Hematopoietic multipotent progenitor cell treated with erythropoietin and hydrocortisone succinate and interleukin-3 and kit ligand, for 4 days (in vitro differentiated cells): ENCODE measurements around the gene ADPRM.
"Not testable (repeated sequence)": the region's sequence is repeated elsewhere in the genome, so short reads cannot be mapped to it uniquely, and the experiment has no call there.

Experiments used
- DNase-seq: peaks from one replicate; pipeline ENCODE4 v3.0.0-alpha.2; 2015

Gene ADPRM

GRCh38 chr17:10702574-10702973 lies 5.2 kb downstream of the ADPRM start:
- DNase-seq, result peak; percentile 51

DNA sequence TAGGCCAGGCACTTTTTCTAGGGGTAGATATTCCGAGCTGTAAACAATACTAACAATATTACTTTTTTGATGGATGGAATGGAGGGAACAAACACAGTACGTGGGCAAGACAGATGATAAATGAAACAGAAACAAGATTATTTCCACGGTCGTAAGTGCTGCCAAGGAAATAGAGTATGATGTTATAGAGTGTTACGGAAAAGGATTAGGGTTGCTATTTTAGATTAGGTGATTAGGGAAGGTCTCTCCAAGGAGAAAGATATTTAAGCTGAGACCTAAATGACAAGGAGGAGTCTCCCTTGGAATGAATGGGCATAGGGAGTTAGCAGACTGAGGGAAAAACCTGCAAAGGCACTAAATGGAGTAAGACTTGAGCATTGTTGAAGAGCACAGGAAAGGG lies 8.3 kb downstream of the ADPRM start:
- DNase-seq, result no peak

DNA sequence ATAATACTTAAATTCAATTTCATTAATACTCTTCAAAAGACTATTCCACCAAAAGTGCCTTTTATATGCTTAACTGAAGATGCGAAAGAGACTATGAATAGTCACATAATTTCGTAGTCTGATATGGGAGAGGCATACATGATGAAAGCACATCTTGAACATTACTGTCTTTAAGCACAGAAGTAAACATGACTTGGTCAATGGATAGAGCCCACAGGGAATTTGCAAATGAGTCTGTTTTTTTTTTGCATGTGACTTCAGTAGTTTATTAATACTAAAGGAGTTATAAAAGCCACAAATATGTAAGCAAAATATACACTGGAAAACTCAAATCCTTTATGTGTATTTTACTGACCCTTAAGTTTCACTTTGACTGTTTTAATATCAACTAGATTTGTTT lies 15.9 kb downstream of the ADPRM start:
- no peak for DNase-seq

- peak; percentile 44 for DNase-seq
Measured at GRCh38 chr17:10716218-10716617, 18.8 kb downstream of the ADPRM start.

GRCh38 chr17:10718547-10718946 lies 21.2 kb downstream of the ADPRM start:
- DNase-seq, result no peak

DNA sequence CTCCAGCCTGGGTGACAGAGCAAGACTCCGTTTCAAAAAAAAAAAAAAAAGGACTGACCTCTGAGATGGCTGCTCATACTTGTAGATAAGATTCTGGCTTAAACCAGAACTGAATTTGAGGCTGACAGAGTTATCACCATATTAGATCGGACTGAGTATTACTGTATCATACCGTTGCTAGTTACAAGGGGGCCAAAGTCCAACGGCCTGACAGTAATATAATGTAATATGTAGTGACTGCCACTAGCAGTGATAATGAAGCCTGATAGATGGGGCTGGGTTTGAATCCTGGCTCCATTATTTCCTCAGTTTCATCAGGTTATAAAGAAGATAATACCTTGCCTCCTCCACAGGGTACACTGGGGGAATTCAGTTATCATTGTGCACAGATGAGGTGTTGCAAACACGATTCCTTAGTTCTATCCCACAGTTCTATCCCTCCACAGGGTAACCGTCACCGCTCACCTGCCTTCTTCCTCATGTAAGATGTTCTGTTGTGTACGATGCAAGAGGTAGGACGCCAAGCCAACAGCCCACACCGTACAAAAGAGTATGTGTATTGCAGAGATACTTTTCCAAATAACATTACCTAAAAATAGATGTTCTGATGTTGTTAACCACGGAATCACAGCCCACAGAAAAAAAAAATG lies 27.3 kb downstream of the ADPRM start:
- DNase-seq, result no peak

GRCh38 chr17:10725262-10725661 lies 27.9 kb downstream of the ADPRM start:
- no peak for DNase-seq

- no peak for DNase-seq
Measured at GRCh38 chr17:10726196-10726595, 28.8 kb downstream of the ADPRM start.

GRCh38 chr17:10727192-10727591 lies 29.8 kb downstream of the ADPRM start:
- DNase-seq, result no peak

DNA sequence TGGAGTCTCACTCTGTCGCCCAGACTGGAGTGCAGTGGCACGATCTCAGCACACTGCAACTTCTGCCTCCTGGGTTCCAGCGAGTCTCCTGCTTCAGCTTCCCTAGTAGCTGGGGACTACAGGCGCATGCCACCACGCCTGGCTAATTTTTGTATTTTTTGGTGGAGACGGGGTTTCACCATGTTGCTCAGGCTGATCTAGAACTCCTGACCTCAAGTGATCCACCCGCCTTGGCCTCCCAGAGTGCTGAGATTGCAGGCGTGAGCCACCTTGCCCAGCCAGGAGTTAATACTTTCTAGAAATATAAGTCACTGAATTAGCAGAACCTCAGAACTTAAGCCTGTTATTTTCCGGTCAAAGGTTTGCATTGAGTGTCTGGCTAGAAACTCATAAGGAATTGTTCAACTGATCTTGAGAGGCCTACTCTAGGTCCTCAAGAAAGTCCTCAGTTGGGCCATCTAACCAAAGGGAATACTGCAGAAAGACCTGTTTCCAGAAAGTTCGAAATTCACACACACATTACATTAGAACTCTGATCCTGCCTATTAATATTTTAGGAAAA lies 31.0 kb downstream of the ADPRM start:
- DNase-seq, result no peak

DNA sequence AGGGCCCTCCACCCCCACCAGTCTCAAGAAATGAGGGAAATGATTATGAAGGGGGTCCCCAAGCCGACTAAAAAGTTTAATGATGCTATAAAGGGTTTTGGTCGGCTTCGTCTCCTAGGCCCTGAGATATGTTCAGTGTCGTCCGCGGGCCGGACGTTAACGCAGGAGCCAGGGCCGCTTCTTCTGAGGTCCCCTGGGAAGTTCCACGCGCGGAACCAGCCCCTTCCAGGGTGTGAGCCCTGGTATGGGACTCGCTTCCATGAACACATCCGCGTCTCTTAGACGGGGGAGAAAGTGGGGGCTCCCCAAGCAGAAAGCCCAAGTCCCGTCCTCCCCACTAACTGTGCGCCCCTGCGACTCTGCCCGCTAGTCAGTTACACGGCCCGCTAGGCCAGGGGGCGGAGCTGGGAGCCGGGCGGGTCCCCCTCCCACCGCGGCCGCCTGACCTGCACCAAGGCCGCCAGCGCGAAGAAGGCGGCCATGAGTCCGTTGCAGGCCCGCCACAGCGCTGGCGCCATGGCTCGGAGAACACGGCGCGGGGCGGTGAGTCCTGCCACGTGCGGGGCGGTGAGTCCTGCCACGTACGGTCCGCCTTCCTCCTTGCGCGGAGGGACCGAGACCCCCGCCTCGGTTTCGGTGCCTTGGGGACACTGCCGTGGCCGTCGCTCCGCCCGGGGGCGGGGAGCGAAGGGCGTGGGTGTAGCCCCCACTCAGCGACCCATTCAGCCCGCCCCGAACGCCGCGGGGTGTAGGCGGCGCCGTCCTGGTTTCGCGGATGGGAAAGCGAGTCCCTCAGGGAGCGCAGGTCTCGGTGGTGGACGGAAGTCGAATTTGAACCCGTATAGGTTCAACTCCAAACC lies 32.2 kb downstream of the ADPRM start, which contains the start of gene TMEM220:
TMEM220 (minus strand) TSS at position 690 of the 860 bp plus-strand sequence; CDS start at position 518, 172 bp downstream.
- DNase-seq, result peak; percentile 89

GRCh38 chr17:10730247-10730646 lies 32.9 kb downstream of the ADPRM start:
- peak; percentile 28 for DNase-seq

- DNase-seq, result peak; percentile 38
Measured at GRCh38 chr17:10731408-10731879, 34.0 kb downstream of the ADPRM start.

- DNase-seq, result not testable (repeated sequence)
Measured at GRCh38 chr17:10732121-10732520, 34.7 kb downstream of the ADPRM start.

DNA sequence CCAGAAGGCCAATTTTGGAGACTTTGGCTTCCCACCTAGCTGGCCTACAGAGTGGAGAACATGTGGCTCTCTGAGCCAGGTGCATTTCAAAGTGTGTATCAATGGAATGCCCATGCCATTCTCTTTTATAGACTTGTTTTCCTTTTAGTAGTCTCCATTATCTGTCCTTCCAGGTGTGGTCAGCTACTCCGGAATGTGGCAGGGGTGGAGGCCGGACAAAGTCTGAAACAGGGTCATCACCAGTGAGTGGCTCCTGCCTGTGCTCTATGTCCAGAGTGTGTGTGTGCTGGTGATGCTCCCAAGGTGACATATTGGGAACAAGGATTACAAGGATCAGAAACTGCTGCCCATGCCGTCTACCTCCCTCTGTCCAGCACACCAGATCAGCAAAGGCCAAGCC lies 36.3 kb downstream of the ADPRM start:
- DNase-seq, result no peak

GRCh38 chr17:10735251-10735650 lies 37.9 kb downstream of the ADPRM start:
- no peak for DNase-seq

GRCh38 chr17:10735821-10736220 lies 38.4 kb downstream of the ADPRM start:
- DNase-seq, result no peak

DNA sequence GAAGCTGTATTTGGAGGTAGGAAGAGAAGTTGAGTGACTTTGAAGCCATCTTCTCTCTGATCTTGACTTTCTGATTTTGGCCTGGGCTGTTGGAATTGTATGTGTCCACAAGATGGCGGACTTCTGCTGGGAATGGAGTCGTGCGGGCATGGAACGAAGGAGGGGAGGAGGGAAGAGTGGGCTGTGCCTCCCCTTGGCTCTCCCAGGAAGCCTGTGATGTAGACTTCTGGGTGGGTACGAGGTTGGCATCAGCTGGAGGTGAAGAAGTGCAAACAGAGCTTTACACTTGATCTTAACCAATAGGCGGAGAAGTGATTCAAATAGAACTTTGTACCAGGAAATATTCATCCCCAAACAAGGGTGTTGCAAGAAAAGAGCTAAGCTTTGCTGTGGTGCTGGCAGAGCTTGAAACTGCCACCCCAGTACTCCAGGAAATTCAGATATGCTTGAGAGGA lies 39.8 kb downstream of the ADPRM start:
- DNase-seq, result peak; percentile 78

- no peak for DNase-seq
Measured at GRCh38 chr17:10737736-10738135, 40.3 kb downstream of the ADPRM start.

DNA sequence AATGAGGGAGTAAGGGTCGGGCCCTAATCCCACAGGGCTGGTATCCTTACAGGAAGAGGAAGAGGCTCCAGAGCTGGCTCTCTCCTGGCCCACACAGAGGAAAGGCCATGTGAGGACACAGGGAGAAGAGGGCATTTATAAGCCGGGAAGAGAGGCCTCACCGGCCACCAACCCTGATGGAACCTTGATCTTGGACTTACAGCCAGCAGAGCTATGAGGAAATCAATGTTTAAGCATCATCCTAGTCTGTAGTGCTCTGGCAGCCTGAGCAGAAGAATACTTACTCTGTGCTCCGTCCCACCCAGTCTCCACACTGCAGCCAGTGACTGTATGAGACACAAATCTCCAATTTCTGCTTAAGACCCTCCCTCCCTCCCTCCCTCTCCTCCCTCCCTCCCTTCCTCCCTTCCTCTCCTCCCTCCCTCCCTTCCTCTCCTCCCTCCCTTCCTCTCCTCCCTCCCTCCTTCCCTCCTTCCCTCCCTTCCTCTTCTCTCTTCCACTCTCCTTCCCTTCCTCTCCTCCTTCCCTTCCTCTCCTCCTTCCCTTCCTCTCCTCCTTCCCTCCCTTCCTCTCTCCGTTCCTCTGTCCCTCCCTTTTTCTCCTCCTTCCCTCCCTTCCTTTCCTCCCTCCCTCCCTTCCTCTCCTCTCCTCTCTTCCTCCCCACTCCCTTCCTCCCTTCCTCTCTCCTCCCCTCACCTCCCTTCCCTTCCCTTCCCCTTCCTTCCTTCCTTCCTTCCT lies 41.3 kb downstream of the ADPRM start:
- DNase-seq, result no peak

- DNase-seq, result no peak
Measured at GRCh38 chr17:10739386-10739785, 42.0 kb downstream of the ADPRM start.

GRCh38 chr17:10741416-10742135 lies 44.2 kb downstream of the ADPRM start:
- peak; percentile 41 for DNase-seq
